Adipocyte (in vitro differentiated cells): Measurements from ENCODE around the gene ESR2.
A peak's percentile ranks its signal among the peaks of the same experiment; 100 is the strongest.

Source experiments
- DNase-seq: peaks from one replicate; pipeline ENCODE4 v3.0.0-alpha.2; 2015; ENCODE audit warnings: low read depth
- H3K27me3 ChIP-seq: replicated peaks from 2 replicates; pipeline ENCODE4 v1.7.0; 2013; ENCODE audit warnings: mild to moderate bottlenecking, low read length, moderate library complexity; ENCODE audit not compliant: control insufficient read depth, insufficient read depth
- H3K36me3 ChIP-seq: 2 replicates; pipeline ENCODE4 v1.7.0; 2013; ENCODE audit warnings: low read length, mild to moderate bottlenecking, moderate library complexity; ENCODE audit not compliant: control insufficient read depth, insufficient read depth, severe bottlenecking
- H3K4me1 ChIP-seq: 2 replicates; pipeline ENCODE4 v1.7.0; 2013; ENCODE audit warnings: mild to moderate bottlenecking, low read length, moderate library complexity; ENCODE audit not compliant: control insufficient read depth, insufficient read depth
- H3K4me3 ChIP-seq: 2 replicates; pipeline ENCODE4 v1.7.0; 2013; ENCODE audit warnings: mild to moderate bottlenecking, low read length, moderate library complexity
- H3K9ac ChIP-seq: 2 replicates; pipeline ENCODE4 v1.7.0; 2013; ENCODE audit warnings: mild to moderate bottlenecking, low read length, moderate library complexity
- H3K9me3 ChIP-seq: 2 replicates; pipeline ENCODE4 v1.7.0; 2013; ENCODE audit warnings: mild to moderate bottlenecking, low read length, moderate library complexity; ENCODE audit not compliant: control insufficient read depth

ESR2 gene

DNA sequence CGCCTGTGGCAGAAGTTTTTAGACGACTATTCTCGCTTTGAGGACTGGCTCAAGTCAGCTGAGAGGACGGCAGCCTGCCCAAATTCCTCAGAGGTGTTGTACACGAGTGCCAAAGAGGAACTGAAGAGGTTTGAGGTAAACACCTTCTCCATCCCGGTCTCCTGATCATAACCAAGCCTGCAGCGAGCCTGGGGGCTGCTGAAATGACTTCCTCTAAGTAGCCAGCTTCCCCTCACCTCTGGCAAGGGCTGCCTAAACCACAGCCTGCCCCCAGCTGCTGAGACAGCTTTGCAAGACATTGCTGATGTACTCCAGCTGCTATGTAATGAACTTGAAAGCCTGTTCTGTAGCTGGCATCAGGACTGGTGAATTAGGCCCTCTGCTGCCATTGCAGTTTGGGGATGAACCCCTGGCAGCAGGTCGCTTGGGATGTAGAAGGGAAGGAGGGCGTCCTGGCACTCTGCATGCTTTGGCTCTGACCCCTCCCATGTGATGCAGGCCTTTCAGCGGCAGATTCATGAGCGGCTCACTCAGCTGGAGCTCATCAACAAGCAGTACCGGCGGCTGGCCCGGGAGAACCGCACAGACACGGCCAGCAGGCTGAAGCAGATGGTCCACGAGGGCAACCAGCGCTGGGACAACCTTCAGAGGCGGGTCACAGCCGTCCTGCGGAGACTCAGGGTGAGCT lies 84.6 kb downstream of the ESR2 start:
- no peak for DNase-seq
- H3K36me3 ChIP-seq, result peaks cover 56% of the 10 kb centered on the region

DNA sequence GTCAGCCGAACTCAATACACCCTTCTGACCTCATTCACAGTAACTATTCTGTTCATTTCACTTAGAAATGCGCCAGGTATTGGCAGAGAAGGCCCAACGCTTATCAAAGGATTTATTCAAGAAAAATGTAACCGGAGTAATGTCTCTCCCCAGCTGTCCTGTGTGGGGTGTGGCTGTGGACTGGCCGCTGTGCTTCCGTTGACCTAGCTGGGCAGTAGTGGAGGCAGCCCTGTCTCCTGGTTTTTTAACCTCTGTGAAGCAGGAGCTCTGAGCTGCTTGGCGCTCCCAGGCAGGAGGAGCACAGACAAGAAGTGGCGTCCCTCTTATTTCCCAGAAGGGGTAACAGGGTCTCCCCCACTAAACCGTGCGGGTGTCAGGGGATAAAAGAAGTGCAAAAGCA lies 85.2 kb downstream of the ESR2 start:
- Histone ChIP-seq H3K4me3 (no peak overlapping the region), H3K4me1 (no peaks in the 10 kb centered on the region), H3K27me3 (no peaks in the 10 kb centered on the region), H3K36me3 (peaks cover 50% of the 10 kb centered on the region), H3K9ac (no peak overlapping the region), H3K9me3 (no peaks in the 10 kb centered on the region)
- DNase-seq, result no peak

More for the DNA sequence above, 84.6 kb downstream of the ESR2 start:
- no peaks in the 10 kb centered on the region for H3K27me3 ChIP-seq
- H3K9me3 ChIP-seq, result no peaks in the 10 kb centered on the region
- H3K4me1 ChIP-seq, result no peaks in the 10 kb centered on the region
- no peak overlapping the region for H3K9ac ChIP-seq
- H3K4me3 ChIP-seq, result no peak overlapping the region

DNA sequence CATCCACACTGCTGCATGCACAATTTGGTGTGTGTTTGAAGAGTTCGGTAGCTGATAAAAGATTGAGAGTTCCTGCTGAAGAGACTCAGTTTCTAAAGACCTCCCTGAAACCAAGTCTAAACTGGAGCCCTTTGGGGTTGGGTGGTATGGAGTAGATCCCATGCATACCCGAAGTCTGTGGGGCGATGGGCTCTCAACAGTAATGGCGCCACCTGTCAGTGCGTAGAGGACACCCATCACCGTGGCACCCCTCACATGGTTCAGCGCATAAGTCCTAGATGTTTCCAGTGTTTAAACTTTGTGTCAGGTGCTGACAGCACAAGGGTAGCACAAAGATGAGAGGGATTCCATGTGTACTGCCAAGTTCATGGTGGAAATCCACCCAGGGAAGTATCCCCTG lies 85.9 kb downstream of the ESR2 start:
- Histone ChIP-seq H3K4me1 (no peaks in the 10 kb centered on the region), H3K36me3 (peaks cover 47% of the 10 kb centered on the region), H3K9ac (no peak overlapping the region), H3K27me3 (no peaks in the 10 kb centered on the region), H3K9me3 (no peaks in the 10 kb centered on the region), H3K4me3 (no peak overlapping the region)
- DNase-seq, result no peak

DNA sequence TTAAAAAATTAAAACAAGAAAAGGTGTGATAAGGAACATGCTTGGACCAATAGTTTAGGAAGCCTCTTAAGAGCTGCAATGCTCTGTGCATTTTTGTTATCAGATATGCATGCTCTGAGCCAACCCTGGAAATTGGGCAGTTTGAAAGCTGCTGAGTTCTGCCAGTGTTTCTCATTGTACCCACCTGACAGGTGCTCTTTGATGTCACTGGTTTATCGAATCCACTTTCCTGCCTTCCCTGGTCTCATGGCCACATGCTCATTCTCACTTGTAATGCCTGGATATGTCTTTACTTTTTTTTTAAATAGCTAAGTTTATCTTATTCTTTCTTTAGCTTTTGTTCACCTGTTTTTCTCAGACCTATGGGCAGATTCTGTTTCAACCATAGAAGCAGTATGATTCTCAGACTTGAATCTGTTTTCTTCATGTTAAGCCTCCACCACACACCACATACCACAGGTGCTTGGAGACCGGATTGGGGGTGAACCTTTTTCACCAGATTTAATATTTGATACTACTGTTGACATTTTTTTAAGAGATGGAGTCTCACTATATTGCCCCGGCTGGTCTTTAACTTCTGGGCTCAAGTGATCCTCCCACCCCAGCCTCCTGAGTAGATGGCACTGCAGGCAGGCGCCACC lies 90.7 kb downstream of the ESR2 start:
- peaks cover 4% of the 10 kb centered on the region for H3K36me3 ChIP-seq
- no peaks in the 10 kb centered on the region for H3K27me3 ChIP-seq
- DNase-seq, result no peak
- H3K4me1 ChIP-seq, result peaks cover 23% of the 10 kb centered on the region
- no peak overlapping the region for H3K4me3 ChIP-seq
- H3K9ac ChIP-seq, result no peak overlapping the region
- no peaks in the 10 kb centered on the region for H3K9me3 ChIP-seq

DNA sequence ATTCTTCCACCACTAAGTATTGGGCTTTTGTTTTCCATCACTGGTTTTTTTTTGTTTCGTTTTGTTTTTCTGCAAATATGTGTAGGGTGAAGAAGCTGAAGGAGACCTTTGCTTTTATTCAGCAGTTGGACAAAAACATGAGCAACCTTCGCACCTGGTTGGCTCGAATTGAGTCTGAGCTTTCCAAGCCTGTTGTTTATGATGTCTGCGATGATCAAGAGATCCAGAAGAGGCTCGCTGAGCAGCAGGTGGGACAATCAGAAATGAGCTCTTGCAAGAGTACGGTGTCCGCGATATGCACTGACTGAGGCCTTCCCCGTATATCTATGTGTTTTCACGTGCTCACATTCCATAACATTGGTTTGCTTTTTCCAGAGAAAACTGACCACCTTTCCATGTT lies 91.5 kb downstream of the ESR2 start:
- H3K9ac ChIP-seq, result no peak overlapping the region
- H3K27me3 ChIP-seq, result no peaks in the 10 kb centered on the region
- DNase-seq, result no peak
- peaks cover 23% of the 10 kb centered on the region for H3K4me1 ChIP-seq
- no peaks in the 10 kb centered on the region for H3K9me3 ChIP-seq
- no peak overlapping the region for H3K4me3 ChIP-seq
- H3K36me3 ChIP-seq, result no peaks in the 10 kb centered on the region

DNA sequence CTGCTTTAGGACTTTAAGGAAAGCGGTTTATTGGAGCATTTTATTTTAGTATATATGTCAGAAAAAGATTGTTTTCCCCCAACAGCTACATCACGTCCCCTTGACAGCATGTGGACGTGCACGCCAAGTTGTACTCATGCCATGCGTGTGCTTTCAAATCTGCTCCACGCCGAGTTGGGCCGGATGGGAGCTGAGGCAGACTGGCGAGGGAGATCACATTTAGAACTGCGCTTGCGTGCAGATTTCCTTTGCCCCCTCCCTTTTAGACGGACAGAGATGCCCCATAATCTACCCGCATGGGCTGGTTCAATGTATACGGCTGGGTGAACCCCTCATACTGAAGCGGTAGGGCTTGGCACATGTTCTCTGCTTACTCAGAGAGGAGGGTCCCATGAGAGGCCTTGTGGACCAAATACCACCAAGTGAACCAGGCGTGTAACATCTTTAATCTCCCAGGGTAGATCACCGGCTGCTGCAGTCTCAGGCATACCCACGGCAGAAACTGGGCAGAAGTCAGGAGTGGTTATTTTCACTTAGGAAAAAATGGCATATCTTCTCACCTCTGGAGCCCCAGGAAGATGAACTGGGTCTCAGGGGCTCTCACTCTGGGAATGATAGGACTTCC lies 92.1 kb downstream of the ESR2 start:
- no peaks in the 10 kb centered on the region for H3K27me3 ChIP-seq
- no peaks in the 10 kb centered on the region for H3K36me3 ChIP-seq
- no peak for DNase-seq
- H3K9ac ChIP-seq, result no peak overlapping the region
- H3K4me1 ChIP-seq, result peaks cover 26% of the 10 kb centered on the region
- no peaks in the 10 kb centered on the region for H3K9me3 ChIP-seq
- H3K4me3 ChIP-seq, result no peak overlapping the region

DNA sequence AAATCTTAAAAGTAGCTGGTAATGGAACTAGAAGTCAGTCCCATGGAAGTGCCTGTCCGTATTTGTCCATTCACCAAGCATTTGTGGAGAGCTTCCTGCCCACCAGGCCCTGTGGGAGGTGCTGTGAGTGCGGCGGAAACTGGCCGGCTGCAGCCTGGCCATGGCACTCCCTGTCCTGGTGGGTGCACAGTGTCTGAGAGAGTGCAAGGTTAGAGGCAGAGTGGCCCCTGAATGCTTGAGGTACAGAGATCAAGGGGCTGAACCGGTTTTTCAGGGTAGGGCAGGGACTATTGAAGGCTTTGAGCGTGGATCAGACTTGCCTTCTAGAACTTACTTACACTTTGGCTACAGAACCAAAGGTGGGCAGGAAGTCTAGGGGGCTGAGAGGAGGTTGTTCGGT lies 92.9 kb downstream of the ESR2 start:
- Histone ChIP-seq H3K4me3 (no peak overlapping the region), H3K4me1 (peaks cover 33% of the 10 kb centered on the region), H3K36me3 (no peaks in the 10 kb centered on the region), H3K27me3 (no peaks in the 10 kb centered on the region), H3K9ac (no peak overlapping the region), H3K9me3 (no peaks in the 10 kb centered on the region)
- no peak for DNase-seq

DNA sequence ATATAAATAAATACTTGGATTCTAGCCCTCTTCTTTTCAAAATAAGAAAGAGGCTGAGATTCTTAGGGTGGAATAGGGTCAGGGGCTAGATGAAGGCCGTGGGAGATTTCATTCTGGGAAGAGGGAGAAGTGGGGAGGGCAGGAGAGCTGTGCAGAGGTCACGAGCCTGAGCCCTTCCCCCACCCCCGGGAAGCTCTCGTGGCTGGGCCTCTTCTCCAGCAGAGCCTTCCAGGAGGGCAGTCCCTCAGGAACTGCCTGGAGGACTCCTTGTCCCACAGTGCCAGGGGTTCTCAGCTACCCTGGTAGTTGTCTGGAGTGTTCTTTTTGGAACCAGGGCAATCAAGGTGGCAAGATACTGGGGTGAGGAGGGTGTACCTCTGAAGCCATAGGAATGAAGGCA lies 94.0 kb downstream of the ESR2 start:
- Histone ChIP-seq H3K4me1 (peaks cover 33% of the 10 kb centered on the region), H3K9ac (no peak overlapping the region), H3K27me3 (no peaks in the 10 kb centered on the region), H3K4me3 (no peak overlapping the region), H3K36me3 (no peaks in the 10 kb centered on the region), H3K9me3 (no peaks in the 10 kb centered on the region)
- DNase-seq, result no peak

DNA sequence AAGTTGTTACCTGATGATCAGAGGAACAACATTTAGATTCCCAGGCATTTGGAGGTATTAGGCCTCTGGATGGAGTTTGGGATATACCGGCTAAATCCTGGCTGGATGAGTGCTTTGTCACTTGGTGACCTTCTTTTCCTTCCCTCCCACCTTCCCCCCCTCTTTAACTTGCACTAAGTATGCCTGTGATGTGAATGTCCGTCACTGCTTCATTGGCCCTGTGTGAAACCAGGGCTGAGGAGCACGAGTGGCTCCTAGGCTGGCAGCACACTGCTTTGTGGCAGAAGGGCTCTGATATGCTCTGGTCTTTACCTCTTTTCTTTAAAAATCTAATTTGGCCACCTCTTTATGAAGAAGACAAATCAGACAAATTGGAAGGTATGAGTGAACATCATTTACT lies 95.7 kb downstream of the ESR2 start:
- Histone ChIP-seq H3K4me3 (no peak overlapping the region), H3K4me1 (peaks cover 33% of the 10 kb centered on the region), H3K9ac (no peak overlapping the region), H3K36me3 (no peaks in the 10 kb centered on the region), H3K27me3 (no peaks in the 10 kb centered on the region), H3K9me3 (no peaks in the 10 kb centered on the region)
- DNase-seq, result no peak

DNA sequence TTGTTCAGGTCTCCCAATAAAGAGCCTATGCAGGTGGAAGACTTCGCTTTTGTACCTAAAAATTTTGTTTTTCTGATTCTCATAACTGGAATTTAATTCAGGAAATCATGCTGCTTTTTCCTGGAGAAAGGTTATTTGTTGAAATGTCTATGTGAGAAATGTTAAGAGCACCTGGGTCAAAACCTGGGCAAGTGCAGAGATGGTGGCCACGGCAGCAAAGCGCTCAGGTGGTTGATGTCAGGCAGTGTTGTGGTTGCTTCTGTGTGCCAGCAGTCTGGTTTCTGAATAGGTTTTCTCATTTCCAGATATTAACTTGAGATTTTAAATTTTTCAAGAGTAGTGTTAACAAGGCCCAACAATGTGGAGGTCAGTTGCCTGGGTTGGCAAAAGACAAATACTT lies 96.2 kb downstream of the ESR2 start:
- H3K36me3 ChIP-seq, result no peaks in the 10 kb centered on the region
- no peaks in the 10 kb centered on the region for H3K27me3 ChIP-seq
- DNase-seq, result no peak
- H3K9me3 ChIP-seq, result no peaks in the 10 kb centered on the region
- no peak overlapping the region for H3K4me3 ChIP-seq
- peaks cover 33% of the 10 kb centered on the region for H3K4me1 ChIP-seq
- H3K9ac ChIP-seq, result no peak overlapping the region

DNA sequence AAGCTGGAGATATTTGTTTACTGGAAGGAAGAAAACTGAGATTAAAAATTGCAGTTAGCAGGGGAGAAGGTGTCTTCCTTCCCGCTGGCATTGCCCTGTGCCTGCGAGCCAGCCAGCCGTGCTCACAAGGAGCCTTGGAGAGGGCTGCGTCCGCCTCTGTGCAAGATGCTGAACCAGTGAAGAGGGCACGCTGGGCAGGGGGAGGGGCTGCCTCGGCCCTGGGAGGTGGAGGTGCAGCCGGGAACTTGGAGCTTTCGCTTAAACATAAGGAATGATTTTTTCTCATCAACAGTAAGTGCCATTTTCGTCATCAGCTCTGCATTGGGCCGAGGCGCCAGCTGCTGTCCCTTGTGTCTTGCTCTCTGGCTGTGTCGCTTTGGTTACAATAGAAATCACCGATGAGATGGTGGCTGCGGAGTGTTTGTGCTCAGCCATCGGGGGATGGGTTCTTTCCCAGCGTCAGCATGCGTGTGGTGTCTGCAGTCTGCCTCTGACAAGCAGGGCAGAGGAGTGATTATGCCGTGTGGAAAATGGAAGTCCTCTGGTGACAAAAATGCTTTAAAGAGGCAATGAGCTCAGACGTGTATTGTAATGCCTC lies 97.3 kb downstream of the ESR2 start:
- H3K9me3 ChIP-seq, result no peaks in the 10 kb centered on the region
- no peaks in the 10 kb centered on the region for H3K36me3 ChIP-seq
- H3K4me3 ChIP-seq, result peak overlapping the region; percentile 82
- peak overlapping the region; percentile 60 for H3K9ac ChIP-seq
- no peaks in the 10 kb centered on the region for H3K27me3 ChIP-seq
- H3K4me1 ChIP-seq, result peaks cover 34% of the 10 kb centered on the region
- DNase-seq, result peak; percentile 41
